ENCODE measurements around the gene SYP.

- peak; percentile 61 for TF ChIP-seq POLR2A (IDR thresholded peaks at IDR 0.05; ENCODE audit: low read depth, low read length)
- TF ChIP-seq STAT1 (conservative IDR thresholded peaks at IDR 0.05) = no peak
- no peak for TF ChIP-seq YY1 (IDR thresholded peaks at IDR 0.05; ENCODE audit: low read depth, low read length)
- TF ChIP-seq JUNB (IDR thresholded peaks at IDR 0.05) = no peak
- no peak for TF ChIP-seq MAX (IDR thresholded peaks at IDR 0.05; ENCODE audit: low read depth, low read length)
- TF ChIP-seq CTCF (IDR thresholded peaks at IDR 0.05 in 2 of 3, conservative IDR thresholded peaks at IDR 0.05 in 1 of 3; ENCODE audit: control insufficient read depth in 2 of 3, extremely low read depth in 1 of 3, insufficient read depth in 1 of 3, low read depth in 3 of 3, low read length in 3 of 3) = peak; percentile 29 to 33 (median 31); a peak in 5 of 6 replicates
- TF ChIP-seq CBX5 (IDR thresholded peaks at IDR 0.05; ENCODE audit: low read depth) = no peak
- TF ChIP-seq RAD21 (IDR thresholded peaks at IDR 0.05; ENCODE audit: insufficient read depth, low read depth, low read length) = no peak; the same call in 1 of the 2 replicates
- no peak for TF ChIP-seq E2F8 (IDR thresholded peaks at IDR 0.05; ENCODE audit: low read depth, partially characterized antibody)
- TF ChIP-seq SIX5 (IDR thresholded peaks at IDR 0.05; ENCODE audit: low read depth, low read length, severe bottlenecking) = no peak
- TF ChIP-seq CHD2 (IDR thresholded peaks at IDR 0.05; ENCODE audit: borderline replicate concordance, low read depth, low read length) = no peak
- TF ChIP-seq ZNF592 (IDR thresholded peaks at IDR 0.05) = no peak
- no peak for TF ChIP-seq POLR2AphosphoS2 (IDR thresholded peaks at IDR 0.05; ENCODE audit: low read depth, low read length)
- no peak for TF ChIP-seq POLR2AphosphoS5 (IDR thresholded peaks at IDR 0.05; ENCODE audit: low read length)
Measured at GRCh38 chrX:49230500-49231232, 30.7 kb upstream of the SYP start.

All from GM12878 (cell line).